T-helper 1 cell treated with Interleukin-12 subunit alpha and Interleukin-12 subunit beta and Interleukin-4 antibody, amounts not matched to agents 30 μg/mL and 1 μg/mL, for 36 hours (primary cell): ENCODE data around the gene JPH4.
"Not testable (repeated sequence)": the region's sequence is repeated elsewhere in the genome, so short reads cannot be mapped to it uniquely, and the experiment has no call there.

ENCODE experiments used
- H3K27ac Mint-ChIP-seq: one replicate; pipeline ENCODE4 v1.8.0; 2021; ENCODE audit warnings: mild to moderate bottlenecking, mixed read lengths
- H3K27me3 Mint-ChIP-seq: one replicate; pipeline ENCODE4 v1.8.0; 2021; ENCODE audit warnings: low read depth, mixed read lengths
- H3K36me3 Mint-ChIP-seq: one replicate; pipeline ENCODE4 v1.8.0; 2021; ENCODE audit warnings: low read depth, mixed read lengths
- H3K4me1 Mint-ChIP-seq: one replicate; pipeline ENCODE4 v1.8.0; 2021; ENCODE audit warnings: low read depth, mixed read lengths
- H3K4me3 Mint-ChIP-seq: one replicate; pipeline ENCODE4 v1.8.0; 2021; ENCODE audit warnings: mild to moderate bottlenecking, moderate library complexity, mixed read lengths
- H3K9me3 Mint-ChIP-seq: one replicate; pipeline ENCODE4 v1.8.0; 2021; ENCODE audit warnings: mixed read lengths

The JPH4 gene

DNA sequence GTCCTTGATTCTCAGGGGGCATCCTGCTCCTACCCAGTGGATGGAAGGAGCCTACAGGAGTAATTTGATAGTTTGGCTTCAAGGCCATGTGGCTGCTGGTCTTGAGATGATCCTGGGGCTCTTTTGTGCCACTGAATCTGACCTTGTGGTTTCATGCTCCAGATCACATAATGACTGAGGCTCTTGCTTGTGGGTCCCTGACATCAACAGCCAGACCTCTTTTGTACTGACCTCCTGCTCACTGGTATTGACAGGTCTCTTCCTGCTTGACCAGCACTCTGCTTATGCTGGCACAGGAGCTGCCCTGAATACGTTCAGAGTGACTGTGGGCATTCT, 23.2 kb upstream of the JPH4 start:
- H3K36me3 Mint-ChIP-seq, result no peaks in the 10 kb centered on the region
- no peaks in the 10 kb centered on the region for H3K9me3 Mint-ChIP-seq
- no peaks in the 10 kb centered on the region for H3K27me3 Mint-ChIP-seq
- H3K4me1 Mint-ChIP-seq, result peaks cover 6% of the 10 kb centered on the region
- H3K27ac Mint-ChIP-seq, result no peak overlapping the region
- H3K4me3 Mint-ChIP-seq, result no peak overlapping the region

DNA sequence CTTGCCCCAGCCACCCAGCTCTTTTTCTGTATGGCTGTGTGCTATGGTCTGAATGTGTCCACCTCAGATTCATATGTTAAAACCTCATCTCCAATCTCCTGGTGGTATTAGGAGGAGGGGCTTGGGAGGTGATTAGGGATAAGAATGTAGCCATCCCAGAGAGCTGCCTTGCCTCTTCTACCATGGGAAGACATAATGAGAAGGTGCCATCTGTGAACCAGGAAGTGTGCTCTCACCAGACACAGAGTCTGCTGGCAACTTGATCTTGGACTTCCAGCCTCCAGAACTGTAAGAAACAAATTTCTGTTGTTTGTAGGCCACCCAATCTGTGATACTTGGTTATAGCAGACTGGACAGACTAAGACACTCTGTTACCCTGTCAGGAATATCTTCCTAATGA, 22.8 kb upstream of the JPH4 start:
- H3K4me1 Mint-ChIP-seq, result peaks cover 4% of the 10 kb centered on the region
- no peak overlapping the region for H3K27ac Mint-ChIP-seq
- no peaks in the 10 kb centered on the region for H3K36me3 Mint-ChIP-seq
- H3K9me3 Mint-ChIP-seq, result no peaks in the 10 kb centered on the region
- no peak overlapping the region for H3K4me3 Mint-ChIP-seq
- H3K27me3 Mint-ChIP-seq, result no peaks in the 10 kb centered on the region

- H3K9me3 Mint-ChIP-seq, result no peaks in the 10 kb centered on the region
- H3K27ac Mint-ChIP-seq, result no peak overlapping the region
- peaks cover 3% of the 10 kb centered on the region for H3K4me1 Mint-ChIP-seq
- no peak overlapping the region for H3K4me3 Mint-ChIP-seq
- H3K27me3 Mint-ChIP-seq, result no peaks in the 10 kb centered on the region
- no peaks in the 10 kb centered on the region for H3K36me3 Mint-ChIP-seq
Observed at GRCh38 chr14:23600806-23601205, 22.2 kb upstream of the JPH4 start.

GRCh38 chr14:23600322-23600707, 21.7 kb upstream of the JPH4 start:
- Mint-ChIP-seq H3K9me3 (no peaks in the 10 kb centered on the region), H3K36me3 (no peaks in the 10 kb centered on the region), H3K4me3 (no peak overlapping the region)

DNA sequence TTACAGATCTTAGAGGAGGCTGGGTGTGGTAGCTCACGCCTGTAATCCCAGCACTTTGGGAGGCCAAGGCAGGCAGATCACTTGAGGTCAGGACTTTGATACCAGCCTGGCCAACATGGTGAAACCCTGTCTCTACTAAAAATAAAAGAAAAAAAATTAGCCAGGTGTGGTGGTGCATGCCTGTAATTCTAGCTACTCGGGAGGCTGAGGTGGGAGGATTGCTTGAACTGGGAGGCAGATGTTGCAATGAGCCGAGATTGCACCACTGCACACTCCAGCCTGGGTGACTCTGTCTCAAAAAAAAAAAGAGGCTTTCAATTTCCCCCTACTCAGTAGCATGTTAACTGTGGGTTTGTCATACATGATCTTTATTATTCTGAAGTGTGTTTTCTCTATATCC, 15.6 kb upstream of the JPH4 start:
- H3K4me3 Mint-ChIP-seq, H3K36me3 Mint-ChIP-seq, H3K27ac Mint-ChIP-seq, H3K27me3 Mint-ChIP-seq, H3K4me1 Mint-ChIP-seq, H3K9me3 Mint-ChIP-seq: not testable (repeated sequence)

More at GRCh38 chr14:23600322-23600707, 21.7 kb upstream of the JPH4 start:
- H3K27me3 Mint-ChIP-seq, result no peaks in the 10 kb centered on the region
- no peaks in the 10 kb centered on the region for H3K4me1 Mint-ChIP-seq
- no peak overlapping the region for H3K27ac Mint-ChIP-seq

GRCh38 chr14:23590198-23590597, 11.6 kb upstream of the JPH4 start:
- peaks cover 2% of the 10 kb centered on the region for H3K4me1 Mint-ChIP-seq
- H3K27ac Mint-ChIP-seq, result no peak overlapping the region
- no peaks in the 10 kb centered on the region for H3K36me3 Mint-ChIP-seq
- H3K9me3 Mint-ChIP-seq, result no peaks in the 10 kb centered on the region
- no peak overlapping the region for H3K4me3 Mint-ChIP-seq
- H3K27me3 Mint-ChIP-seq, result peaks cover 8% of the 10 kb centered on the region

DNA sequence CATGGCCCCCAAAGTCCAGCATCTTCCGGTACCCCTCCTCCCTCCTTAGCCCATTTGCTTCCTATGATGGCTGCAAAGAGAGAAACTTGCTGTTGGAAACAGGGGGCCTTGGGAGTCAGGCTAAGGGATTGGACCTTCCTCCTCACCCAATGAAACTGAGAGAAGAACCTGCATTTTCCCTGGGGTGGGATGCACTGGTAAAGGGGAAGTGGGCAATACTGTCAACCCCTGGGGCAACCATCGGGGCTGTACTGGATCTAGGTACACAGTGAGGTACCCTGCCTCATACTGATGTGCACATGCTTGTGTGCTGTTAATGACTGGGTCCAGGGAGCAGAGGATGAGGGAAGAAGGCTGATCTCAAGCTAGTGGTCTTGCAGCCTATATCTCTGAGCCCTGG, 11.0 kb upstream of the JPH4 start:
- Mint-ChIP-seq H3K27me3 (peaks cover 8% of the 10 kb centered on the region), H3K27ac (no peak overlapping the region), H3K4me3 (no peak overlapping the region), H3K9me3 (no peaks in the 10 kb centered on the region), H3K4me1 (peaks cover 2% of the 10 kb centered on the region), H3K36me3 (no peaks in the 10 kb centered on the region)

GRCh38 chr14:23588884-23589598, 10.5 kb upstream of the JPH4 start:
- peaks cover 8% of the 10 kb centered on the region for H3K27me3 Mint-ChIP-seq
- H3K4me1 Mint-ChIP-seq, result peaks cover 2% of the 10 kb centered on the region
- H3K27ac Mint-ChIP-seq, result no peak overlapping the region
- no peaks in the 10 kb centered on the region for H3K36me3 Mint-ChIP-seq
- no peak overlapping the region for H3K4me3 Mint-ChIP-seq
- H3K9me3 Mint-ChIP-seq, result no peaks in the 10 kb centered on the region

DNA sequence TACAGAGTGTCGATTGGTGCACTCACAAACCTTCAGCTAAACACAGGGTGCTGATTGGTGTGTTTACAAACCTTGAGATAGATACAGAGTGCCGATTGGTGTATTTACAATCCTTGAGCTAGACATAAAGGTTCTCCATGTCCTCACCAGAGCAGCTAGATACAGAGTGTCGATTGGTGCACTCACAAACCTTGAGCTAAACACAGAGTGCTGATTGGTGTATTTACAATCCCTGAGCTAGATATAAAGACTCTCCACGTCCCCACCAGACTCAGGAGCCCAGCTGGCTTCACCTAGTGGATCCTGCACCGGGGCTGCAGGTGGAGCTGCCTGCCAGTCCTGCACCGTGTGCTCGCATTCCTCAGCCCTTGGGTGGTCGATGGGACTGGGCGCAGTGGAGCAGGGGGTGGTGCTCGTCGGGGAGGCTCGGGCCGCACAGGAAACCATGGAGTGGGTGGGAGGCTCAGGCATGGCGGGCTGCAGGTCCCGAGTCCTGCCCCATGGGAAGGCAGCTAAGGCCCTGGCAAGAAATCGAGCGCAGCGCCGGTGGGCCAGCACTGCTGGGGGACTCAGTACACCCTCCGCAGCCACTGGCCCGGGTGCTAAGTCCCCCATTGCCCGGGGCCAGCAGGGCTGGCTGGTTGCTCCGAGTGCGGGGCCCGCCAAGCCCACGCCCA, 6.1 kb upstream of the JPH4 start:
- peaks cover 13% of the 10 kb centered on the region for H3K27me3 Mint-ChIP-seq
- H3K4me1 Mint-ChIP-seq, H3K9me3 Mint-ChIP-seq, H3K4me3 Mint-ChIP-seq, H3K36me3 Mint-ChIP-seq, H3K27ac Mint-ChIP-seq: not testable (repeated sequence)

DNA sequence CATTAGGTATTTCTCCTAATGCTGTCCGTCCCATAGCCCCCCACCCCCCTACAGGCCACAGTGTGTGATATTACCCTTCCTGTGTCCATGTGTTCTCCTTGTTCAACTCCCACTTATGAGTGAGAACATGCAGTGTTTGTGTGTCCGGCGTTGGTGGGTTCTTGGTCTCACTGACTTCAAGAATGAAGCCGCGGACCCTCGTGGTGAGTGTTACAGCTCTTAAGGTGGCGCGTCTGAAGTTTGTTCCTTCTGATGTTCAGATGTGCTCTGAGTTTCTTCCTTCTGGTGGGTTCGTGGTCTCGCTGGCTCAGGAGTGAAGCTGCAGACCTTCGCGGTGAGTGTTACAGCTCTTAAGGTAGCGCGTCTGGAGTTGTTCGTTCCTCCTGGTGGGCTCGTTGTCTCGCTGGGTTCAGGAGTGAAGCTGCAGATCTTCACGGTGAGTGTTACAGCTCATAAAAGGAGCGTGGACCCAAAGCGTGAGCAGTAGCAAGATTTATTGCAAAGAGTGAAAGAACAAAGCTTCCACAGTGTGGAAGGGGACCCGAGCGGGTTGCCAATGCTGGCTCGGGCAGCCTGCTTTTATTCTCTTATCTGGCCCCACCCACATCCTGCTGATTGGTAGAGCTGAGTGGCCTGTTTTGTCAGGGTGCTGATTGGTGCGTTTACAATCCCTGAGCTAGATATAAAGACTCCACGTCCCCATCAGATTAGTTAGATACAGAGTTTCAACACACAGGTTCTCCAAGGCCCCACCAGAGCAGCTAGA, 5.4 kb upstream of the JPH4 start:
- not testable (repeated sequence) for H3K4me3 Mint-ChIP-seq, H3K9me3 Mint-ChIP-seq, H3K27ac Mint-ChIP-seq, H3K4me1 Mint-ChIP-seq, H3K36me3 Mint-ChIP-seq
- peaks cover 19% of the 10 kb centered on the region for H3K27me3 Mint-ChIP-seq

DNA sequence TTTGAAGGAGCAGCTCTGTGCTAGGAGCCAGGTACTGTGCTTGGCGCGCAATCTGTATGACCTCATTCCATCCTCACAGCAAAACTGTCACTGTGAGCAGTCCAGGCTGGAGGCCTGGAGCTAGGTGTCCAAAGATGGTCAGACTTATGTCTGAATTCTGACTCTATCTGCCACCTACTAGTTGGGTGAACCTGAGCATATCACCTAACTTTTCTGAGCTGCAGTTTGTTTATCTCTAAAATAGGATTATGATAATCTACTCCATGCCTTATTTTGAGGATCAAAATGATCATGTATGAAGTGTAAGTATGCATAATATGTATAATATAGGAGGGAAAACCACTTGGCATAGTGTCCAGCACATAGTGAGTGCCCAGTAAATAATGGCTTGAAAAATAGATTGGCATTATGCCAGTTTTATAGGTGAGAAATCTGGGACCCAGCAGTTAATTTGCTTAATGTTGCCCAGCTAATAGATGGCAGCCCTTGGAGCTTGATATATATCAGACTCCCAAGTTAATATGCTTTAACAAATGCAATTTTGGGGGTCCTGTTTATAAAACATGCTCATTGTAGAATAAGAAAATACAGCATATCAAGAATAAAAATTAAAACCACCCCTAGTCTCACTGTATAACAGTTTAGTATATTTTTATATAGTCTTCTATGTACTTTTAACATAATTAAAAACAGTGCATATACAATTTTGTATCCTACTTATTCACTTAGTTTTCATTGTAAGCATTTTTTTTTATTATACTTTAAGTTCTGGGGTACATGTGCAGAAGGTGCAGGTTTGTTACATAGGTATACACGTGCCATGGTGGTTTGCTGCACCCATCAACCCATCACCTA, 4.5 kb upstream of the JPH4 start:
- Mint-ChIP-seq H3K36me3 (no peaks in the 10 kb centered on the region), H3K4me3 (no peak overlapping the region), H3K27me3 (peaks cover 22% of the 10 kb centered on the region), H3K4me1 (peaks cover 6% of the 10 kb centered on the region), H3K9me3 (no peaks in the 10 kb centered on the region), H3K27ac (no peak overlapping the region)

DNA sequence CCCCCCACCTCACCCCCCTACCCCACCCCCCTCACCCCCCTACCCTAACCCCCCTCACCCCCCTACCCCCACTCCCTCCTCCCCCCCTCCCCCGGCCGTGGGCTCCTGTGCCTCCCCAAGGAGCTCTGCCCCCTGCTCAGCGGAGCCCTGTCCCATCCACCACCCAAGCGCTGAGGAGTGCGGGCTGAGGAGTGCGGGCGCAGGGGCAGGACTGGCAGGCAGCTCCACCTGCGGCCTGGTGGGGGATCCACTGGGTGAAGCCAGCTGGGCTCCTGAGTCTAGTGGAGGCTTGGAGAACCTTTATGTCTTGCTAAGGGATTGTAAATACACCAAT, 2.3 kb upstream of the JPH4 start:
- Mint-ChIP-seq H3K9me3 (no peaks in the 10 kb centered on the region), H3K4me1 (peaks cover 11% of the 10 kb centered on the region), H3K36me3 (no peaks in the 10 kb centered on the region), H3K27ac (no peak overlapping the region), H3K4me3 (no peak overlapping the region), H3K27me3 (peaks cover 38% of the 10 kb centered on the region)

DNA sequence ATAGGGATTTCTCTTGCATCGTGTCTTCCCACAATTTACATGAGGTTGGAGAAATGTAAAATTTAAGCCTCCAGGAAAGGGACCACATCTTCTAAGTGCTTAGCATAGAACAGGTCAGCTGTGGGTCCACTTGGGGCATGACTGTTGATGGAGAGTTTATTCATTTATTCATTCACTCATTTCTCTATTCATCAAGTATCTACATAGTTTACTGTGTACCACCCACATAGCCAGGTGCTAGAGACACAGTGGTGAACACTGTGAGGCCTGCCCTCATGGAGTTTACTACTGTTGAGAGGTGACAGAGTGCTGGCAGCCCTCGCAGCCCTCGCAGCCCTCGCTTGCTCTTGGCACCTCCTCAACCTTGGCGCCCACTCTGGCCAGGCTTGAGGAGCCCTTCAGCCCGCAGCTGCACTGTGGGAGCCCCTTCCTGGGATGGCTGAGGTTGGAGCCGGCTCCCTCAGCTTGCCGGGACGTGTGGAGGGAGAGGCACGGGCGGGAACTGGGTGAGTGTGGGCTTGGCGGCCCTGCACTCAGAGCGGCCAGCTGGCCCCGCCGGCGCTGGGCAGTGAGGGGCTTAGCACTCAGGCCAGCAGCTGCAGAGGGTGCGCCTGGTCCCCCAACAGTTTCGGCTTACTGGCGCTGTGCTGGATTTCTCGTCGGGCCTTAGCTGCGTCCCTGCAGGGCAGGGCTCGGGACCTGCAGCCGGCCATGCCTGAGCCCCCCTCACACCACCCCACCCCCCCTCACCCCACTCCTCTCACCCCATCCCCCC, 1.7 kb upstream of the JPH4 start:
- Mint-ChIP-seq H3K4me1 (peaks cover 11% of the 10 kb centered on the region), H3K27me3 (peaks cover 37% of the 10 kb centered on the region), H3K27ac (no peak overlapping the region), H3K9me3 (no peaks in the 10 kb centered on the region), H3K4me3 (no peak overlapping the region), H3K36me3 (no peaks in the 10 kb centered on the region)

GRCh38 chr14:23579739-23580138, 1.1 kb upstream of the JPH4 start:
- Mint-ChIP-seq H3K4me3 (no peak overlapping the region), H3K36me3 (no peaks in the 10 kb centered on the region), H3K9me3 (no peaks in the 10 kb centered on the region), H3K4me1 (peaks cover 11% of the 10 kb centered on the region), H3K27ac (no peak overlapping the region), H3K27me3 (peaks cover 43% of the 10 kb centered on the region)
